HepG2 (cell line): ENCODE results near the gene LINGO3. TPM values are rescaled to one million over a fixed set of nuclear protein-coding genes. Genes with fewer than 3 reads are reported as not detected.

ENCODE experiments used
- DMAP1 ChIP-seq: IDR thresholded peaks from 2 replicates; pipeline ENCODE4 v1.6.1; 2016
- DRAP1 ChIP-seq: IDR thresholded peaks from 2 replicates; pipeline ENCODE4 v1.6.1; 2016; ENCODE audit warnings: missing genetic modification reagents, missing compliant biosample characterization
- FIP1L1 ChIP-seq: fragments of 200-400 bp; formaldehyde crosslinking; IDR thresholded peaks from 2 replicates; pipeline ENCODE4 v1.6.1; 2018; ENCODE audit warnings: low read depth, mild to moderate bottlenecking, low read length, moderate library complexity, borderline replicate concordance; ENCODE audit not compliant: insufficient read depth
- HIVEP1 ChIP-seq: sonication (generic); formaldehyde crosslinking; IDR thresholded peaks from 2 replicates; pipeline ENCODE4 v1.4.0; 2020; ENCODE audit warnings: mild to moderate bottlenecking, missing genetic modification reagents
- HMG20B ChIP-seq: conservative IDR thresholded peaks from 2 replicates; pipeline ENCODE4 v1.6.1; 2016; ENCODE audit warnings: missing genetic modification reagents, missing compliant biosample characterization
- KAT2B ChIP-seq: fragments of 150-350 bp; IDR thresholded peaks from 2 replicates; pipeline ENCODE4 v1.6.1; 2014; ENCODE audit warnings: low read depth, low read length, borderline replicate concordance
- KLF9 ChIP-seq: IDR thresholded peaks from 2 replicates; pipeline ENCODE4 v1.6.1; 2016; ENCODE audit warnings: low read depth
- MEIS2 ChIP-seq: sonication (generic); formaldehyde crosslinking; IDR thresholded peaks from 2 replicates; pipeline ENCODE4 v1.9.0; 2021; ENCODE audit warnings: mild to moderate bottlenecking, missing genetic modification reagents
- TRIM22 ChIP-seq: fragments of 450-650 bp; IDR thresholded peaks from 2 replicates; pipeline ENCODE4 v1.6.1; 2017
- ZFP62 ChIP-seq: sonication (generic); formaldehyde crosslinking; IDR thresholded peaks from 2 replicates; pipeline ENCODE4 v1.4.0; 2020; ENCODE audit warnings: missing genetic modification reagents
- ZGPAT ChIP-seq: IDR thresholded peaks from 2 replicates; pipeline ENCODE4 v1.6.1; 2016; ENCODE audit warnings: mild to moderate bottlenecking
- ZHX2 ChIP-seq, 2 experiments: sonication (generic) in 1 of 2; formaldehyde crosslinking in 1 of 2; IDR thresholded peaks; 2 replicates each; pipeline versions ENCODE4 v1.6.1 to v1.9.0; 2014 to 2022; ENCODE audit warnings: antibody characterized with exemption in 1 of 2, borderline replicate concordance in 1 of 2, inconsistent platforms in 1 of 2, low read depth in 1 of 2, missing genetic modification reagents in 1 of 2
- ZKSCAN1 ChIP-seq: fragments of 150-350 bp; IDR thresholded peaks from 2 replicates; pipeline ENCODE4 v1.6.1; 2014; ENCODE audit warnings: low read length
- ZNF136 ChIP-seq: sonication (generic); formaldehyde crosslinking; IDR thresholded peaks from 2 replicates; pipeline ENCODE4 v1.8.1; 2022; ENCODE audit warnings: low read depth, mild to moderate bottlenecking, moderate library complexity, missing genetic modification reagents
- ZNF225 ChIP-seq: sonication (generic); formaldehyde crosslinking; IDR thresholded peaks from 2 replicates; pipeline ENCODE4 v1.4.0; 2020; ENCODE audit warnings: mild to moderate bottlenecking, missing genetic modification reagents
- ZNF460 ChIP-seq: sonication (generic); formaldehyde crosslinking; IDR thresholded peaks from 2 replicates; pipeline ENCODE4 v1.5.1; 2020; ENCODE audit warnings: missing genetic modification reagents, mild to moderate bottlenecking, borderline replicate concordance
- ZNF558 ChIP-seq: sonication (generic); formaldehyde crosslinking; IDR thresholded peaks from 2 replicates; pipeline ENCODE4 v1.9.0; 2022; ENCODE audit warnings: mild to moderate bottlenecking, missing genetic modification reagents, borderline replicate concordance
- ZSCAN12 ChIP-seq: sonication (generic); formaldehyde crosslinking; IDR thresholded peaks from 2 replicates; pipeline ENCODE4 v1.9.0; 2021; ENCODE audit warnings: mild to moderate bottlenecking, missing genetic modification reagents
- ZSCAN5A ChIP-seq: sonication (generic); formaldehyde crosslinking; IDR thresholded peaks from 2 replicates; pipeline ENCODE4 v1.8.0; 2022; ENCODE audit warnings: mild to moderate bottlenecking, missing genetic modification reagents, borderline replicate concordance
- polyA plus RNA-seq, 8 experiments: library from polyadenylated mRNA; depleted of rRNA in 3 of 8; stranded (reverse) in 7 of 8; unstranded in 1 of 8; fragments of >200 nt; fragmentation: Illumina TruSeq in 4 of 8; extraction: Trizol in 4 of 8; gene quantifications; 2 replicates each; pipeline versions ENCODE4 v1.2.1 to v1.2.3, GENCODE V29; 2011 to 2016; ENCODE audit warnings: low read depth in 4 of 8, missing spikeins in 1 of 8, mixed read lengths in 1 of 8; ENCODE audit not compliant: insufficient read depth in 1 of 8
- total RNA-seq, 5 experiments: library from RNA; depleted of rRNA; stranded (reverse); fragments of >200 nt; fragmentation: Illumina TruSeq; extraction: Trizol; gene quantifications; 2 replicates each; pipeline ENCODE4 v1.2.3, GENCODE V29; 2016; ENCODE audit warnings: low read depth in 1 of 5

The LINGO3 gene
- total and polyA plus RNA-seq, 2 of the 13 experiments (the other 11 are each of a cell fraction or from before 2014, with no cell fraction given) = not detected

- TF ChIP-seq ZHX2 (IDR thresholded peaks at IDR 0.05; ENCODE audit: low read depth) (no peak), ZHX2 (CRISPR knock-in tag; IDR thresholded peaks at IDR 0.05; ENCODE audit: borderline replicate concordance) (no peak), HIVEP1 (CRISPR knock-in tag) (peak; percentile 70), TRIM22 (no peak), ZSCAN12 (no peak), ZSCAN5A (no peak), ZFP62 (CRISPR knock-in tag) (no peak), KLF9 (CRISPR knock-in tag) (no peak), ZNF460 (CRISPR knock-in tag) (peak; percentile 93), ZNF558 (CRISPR knock-in tag) (0 out of 2 replicates have a peak, but pooled peaks have one; percentile 24), ZGPAT (CRISPR knock-in tag) (peak; percentile 45; the same call in 1 of the 2 replicates), ZNF225 (peak; percentile 58; the same call in 1 of the 2 replicates), MEIS2 (CRISPR knock-in tag) (no peak), DRAP1 (0 out of 2 replicates have a peak, but pooled peaks have one; percentile 16), ZNF136 (CRISPR knock-in tag) (no peak), ZKSCAN1 (no peak), HMG20B (CRISPR knock-in tag) (no peak), KAT2B (no peak), FIP1L1 (no peak), DMAP1 (CRISPR knock-in tag) (peak; percentile 71; the same call in 1 of the 2 replicates)
Observed at GRCh38 chr19:2266183-2266993, 41.6 kb downstream of the LINGO3 start (continued).
